Activated CD4-positive, alpha-beta T cell treated with anti-CD3 and anti-CD28 coated beads, Interleukin-2, amount 50 U/mL, for 24 hours (primary cell): ENCODE data around the gene CHMP6.

Experiments
- DNase-seq, 2 donors: peaks; one replicate each; pipeline ENCODE4 v3.0.0-alpha.2; 2020; ENCODE audit warnings: low read depth in 1 of 2, low spot score in 1 of 2

CHMP6 gene

GRCh38 chr17:80970762-80971703, 20.6 kb upstream of the CHMP6 start:
- no peak for DNase-seq

- DNase-seq = no peak
These were observed 19.8 kb upstream of the CHMP6 start for GRCh38 chr17:80971704-80972304.

- DNase-seq = no peak
These were observed 14.9 kb upstream of the CHMP6 start for GRCh38 chr17:80976701-80977100.

GRCh38 chr17:80977172-80977571, 14.5 kb upstream of the CHMP6 start:
- no peak for DNase-seq

GRCh38 chr17:80978499-80979497, 12.8 kb upstream of the CHMP6 start:
- no peak for DNase-seq

- DNase-seq = no peak
These were observed 11.9 kb upstream of the CHMP6 start for GRCh38 chr17:80979547-80980378.

- peak in 1 of 2 donors; percentile 45 for DNase-seq
These were observed 11.1 kb upstream of the CHMP6 start for GRCh38 chr17:80980397-80981061.

GRCh38 chr17:80981062-80981902, 10.4 kb upstream of the CHMP6 start:
- DNase-seq = no peak

GRCh38 chr17:80981929-80982425, 9.7 kb upstream of the CHMP6 start:
- no peak for DNase-seq

GRCh38 chr17:80982426-80982974, 9.1 kb upstream of the CHMP6 start:
- DNase-seq = no peak

GRCh38 chr17:80983545-80983944, 8.1 kb upstream of the CHMP6 start:
- DNase-seq = no peak

- no peak for DNase-seq
These were observed 6.9 kb upstream of the CHMP6 start for GRCh38 chr17:80984749-80985148.

- no peak for DNase-seq
These were observed 5.6 kb upstream of the CHMP6 start for GRCh38 chr17:80986046-80986445.

- no peak for DNase-seq
These were observed 4.7 kb upstream of the CHMP6 start for GRCh38 chr17:80986816-80987475.

- DNase-seq = no peak
These were observed 3.6 kb upstream of the CHMP6 start for GRCh38 chr17:80987941-80988461.

- no peak for DNase-seq
These were observed 2.1 kb upstream of the CHMP6 start for GRCh38 chr17:80989586-80989913.

GRCh38 chr17:80990921-80991644, 558 bp upstream of the CHMP6 start:
- DNase-seq = no peak
